Measurements from ENCODE around the gene GAL3ST1. TPM values are rescaled to one million over a fixed set of nuclear protein-coding genes. Genes with fewer than 3 reads are reported as not detected.

Gene GAL3ST1
- polyA plus RNA-seq, 2 donors, result 0.14 to 0.15 TPM

DNA sequence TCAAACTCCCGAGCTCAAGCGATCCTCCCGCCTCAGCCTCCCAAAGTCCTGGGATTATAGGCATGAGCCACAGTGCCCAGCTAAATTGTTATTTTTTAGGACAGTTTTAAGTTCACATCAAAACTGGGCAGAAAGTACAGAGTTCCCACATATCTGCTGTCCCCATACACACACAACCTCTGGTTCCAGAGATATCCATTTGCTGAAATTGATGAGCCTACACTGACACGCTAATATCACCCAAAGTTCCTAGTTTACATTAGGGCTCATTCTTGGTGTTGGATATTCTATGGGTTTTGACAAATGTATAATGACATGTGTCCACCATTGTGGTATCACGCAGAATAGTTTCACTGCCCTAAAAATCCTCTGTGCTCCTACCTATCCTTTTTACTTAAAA lies 66.2 kb downstream of the GAL3ST1 start:
- Histone ChIP-seq H3K9me3 (ENCODE audit: control insufficient read depth in 2 of 2, insufficient read depth in 1 of 2, low read depth in 1 of 2, low read length in 1 of 2) (no peaks in the 10 kb centered on the region), H3K4me3 (ENCODE audit: low read depth in 1 of 2, low read length in 2 of 2) (no peak overlapping the region), H3K27me3 (ENCODE audit: control insufficient read depth in 1 of 2, insufficient read depth in 2 of 2, low read length in 2 of 2) (no peaks in the 10 kb centered on the region), H3K27ac (ENCODE audit: low read depth in 2 of 2, low read length in 1 of 2) (no peak overlapping the region), H3K4me1 (ENCODE audit: control insufficient read depth in 2 of 2, insufficient read depth in 2 of 2, low read length in 1 of 2) (peaks cover 0 to 5% of the 10 kb centered on the region in 2 donors), H3K36me3 (ENCODE audit: control insufficient read depth in 2 of 2, insufficient read depth in 2 of 2, low read length in 1 of 2) (no peaks in the 10 kb centered on the region)
- 60 to 92% methylated on average over 5 of the region's 5 CpGs for WGBS, 2 donors

GRCh38 chr22:30507670-30508069 lies 66.8 kb downstream of the GAL3ST1 start:
- Histone ChIP-seq H3K27ac (ENCODE audit: low read depth in 2 of 2, low read length in 1 of 2) (no peak overlapping the region), H3K27me3 (ENCODE audit: control insufficient read depth in 1 of 2, insufficient read depth in 2 of 2, low read length in 2 of 2) (no peaks in the 10 kb centered on the region), H3K36me3 (ENCODE audit: control insufficient read depth in 2 of 2, insufficient read depth in 2 of 2, low read length in 1 of 2) (no peaks in the 10 kb centered on the region), H3K4me3 (ENCODE audit: low read depth in 1 of 2, low read length in 2 of 2) (no peak overlapping the region), H3K4me1 (ENCODE audit: control insufficient read depth in 2 of 2, insufficient read depth in 2 of 2, low read length in 1 of 2) (peaks cover 0 to 5% of the 10 kb centered on the region in 2 donors), H3K9me3 (ENCODE audit: control insufficient read depth in 2 of 2, insufficient read depth in 1 of 2, low read depth in 1 of 2, low read length in 1 of 2) (no peaks in the 10 kb centered on the region)
- 79 to 93% methylated on average over 4 of the region's 4 CpGs for WGBS, 2 donors

- 67 to 75% methylated on average over 8 of the region's 8 CpGs for WGBS, 2 donors
- no peaks in the 10 kb centered on the region for H3K36me3 ChIP-seq (ENCODE audit: control insufficient read depth in 2 of 2, insufficient read depth in 2 of 2, low read length in 1 of 2)
- H3K4me1 ChIP-seq (ENCODE audit: control insufficient read depth in 2 of 2, insufficient read depth in 2 of 2, low read length in 1 of 2), result peaks cover 0 to 5% of the 10 kb centered on the region in 2 donors
- no peaks in the 10 kb centered on the region for H3K9me3 ChIP-seq (ENCODE audit: control insufficient read depth in 2 of 2, insufficient read depth in 1 of 2, low read depth in 1 of 2, low read length in 1 of 2)
- H3K27me3 ChIP-seq (ENCODE audit: control insufficient read depth in 1 of 2, insufficient read depth in 2 of 2, low read length in 2 of 2), result no peaks in the 10 kb centered on the region
- no peak overlapping the region for H3K27ac ChIP-seq (ENCODE audit: low read depth in 2 of 2, low read length in 1 of 2)
- no peak overlapping the region for H3K4me3 ChIP-seq (ENCODE audit: low read depth in 1 of 2, low read length in 2 of 2)
These were observed 67.9 kb downstream of the GAL3ST1 start for GRCh38 chr22:30506507-30506968.

Other genes starting within 250 kb of the GAL3ST1 start
- gene TBC1D10A, start 247.7 kb downstream of the GAL3ST1 start, polyA plus RNA-seq, result 10 to 100 TPM; 30.4 to 35.3 TPM
- 10 to 100 TPM; 14.3 to 23.1 TPM for gene SF3A1, start 217.8 kb downstream of the GAL3ST1 start, polyA plus RNA-seq
- gene CCDC157, start 217.7 kb downstream of the GAL3ST1 start, polyA plus RNA-seq, result 1 to 10 TPM; 1.6 to 2.2 TPM
- gene RNF215, start 187.3 kb downstream of the GAL3ST1 start, polyA plus RNA-seq, result 1 to 10 TPM; 5.2 to 7.3 TPM
- gene SEC14L2, start 177.6 kb downstream of the GAL3ST1 start, polyA plus RNA-seq, result 10 to 100 TPM; 27.2 to 29.1 TPM
- 10 to 100 TPM; 19.7 to 23.5 TPM for gene MTFP1, start 148.9 kb downstream of the GAL3ST1 start, polyA plus RNA-seq
- not detected for gene SEC14L3, start 102.6 kb downstream of the GAL3ST1 start, polyA plus RNA-seq
- gene SEC14L4, start 69.0 kb downstream of the GAL3ST1 start, polyA plus RNA-seq, result under 1 TPM in 1 of 2 donors, not detected in 1; 0.02 TPM
- under 1 TPM in 1 of 2 donors, not detected in 1; 0.07 TPM for gene SEC14L6, start 27.9 kb downstream of the GAL3ST1 start, polyA plus RNA-seq
- 10 to 100 TPM; 31.3 to 46.6 TPM for gene PES1, start 17.2 kb upstream of the GAL3ST1 start, polyA plus RNA-seq
- 1 to 10 TPM; 1.6 to 2.2 TPM for gene TCN2, start 32.5 kb upstream of the GAL3ST1 start, polyA plus RNA-seq
- 1 to 10 TPM; 1.7 to 3.1 TPM for gene SLC35E4, start 61.1 kb upstream of the GAL3ST1 start, polyA plus RNA-seq
- gene DUSP18, start 93.2 kb upstream of the GAL3ST1 start, polyA plus RNA-seq, result 1 to 10 TPM; 3.6 to 4.7 TPM
- 1 to 10 TPM; 2.5 to 2.7 TPM for gene OSBP2, start 120.2 kb upstream of the GAL3ST1 start, polyA plus RNA-seq